ENCODE results near the gene SPOCK1. TPM values are rescaled to one million over a fixed set of nuclear protein-coding genes. Genes with fewer than 3 reads are reported as not detected.
"Not testable (repeated sequence)": the region's sequence is repeated elsewhere in the genome, so short reads cannot be mapped to it uniquely, and the experiment has no call there.

The SPOCK1 gene
- total RNA-seq, 1 experiment from 2014 or later: 4.0 TPM

GRCh38 chr5:137501846-137502406 lies 2.8 kb upstream of the SPOCK1 start:
- Histone ChIP-seq H3K27me3 (replicated peaks; ENCODE audit: insufficient read depth, low read depth, low read length, poor library complexity) (peaks cover 21% of the 10 kb centered on the region), H3K4me3 (ENCODE audit: low read depth, low read length, poor library complexity, severe bottlenecking) (no peak overlapping the region), H3K9me3 (ENCODE audit: low read depth, low read length, poor library complexity, severe bottlenecking) (no peaks in the 10 kb centered on the region), H3K27ac (ENCODE audit: low read depth, low read length, poor library complexity, severe bottlenecking) (no peak overlapping the region), H3K36me3 (ENCODE audit: insufficient read depth, low read length, poor library complexity, severe bottlenecking) (no peaks in the 10 kb centered on the region), H3K4me1 (ENCODE audit: insufficient read depth, low read length, poor library complexity, severe bottlenecking) (peaks cover 4% of the 10 kb centered on the region)
- intact Hi-C loops (cut with micrococcal nuclease; ENCODE audit: unreplicated experiment): no loop called here
- TF ChIP-seq EZH2 (IDR thresholded peaks at IDR 0.05; ENCODE audit: borderline replicate concordance, low read depth, low read length, poor library complexity, severe bottlenecking) (no peak), CTCF (conservative IDR thresholded peaks at IDR 0.05; ENCODE audit: low read depth, low read length) (no peak)
- DNase-seq (ENCODE audit: low spot score): no peak
- ChIA-PET POLR2A (ENCODE audit: low non-redundant PET) (no interaction called here), CTCF (no interaction called here)
- no TSS peak for BruUV-seq (replicated peaks)

- intact Hi-C loops (cut with micrococcal nuclease; ENCODE audit: unreplicated experiment): no loop called here
- BruUV-seq (replicated peaks): no TSS peak
Observed at GRCh38 chr5:137501226-137501625, 2.1 kb upstream of the SPOCK1 start.

GRCh38 chr5:137500615-137501225 lies 1.6 kb upstream of the SPOCK1 start:
- H3K4me1 ChIP-seq (ENCODE audit: insufficient read depth, low read length, poor library complexity, severe bottlenecking): peaks cover 4% of the 10 kb centered on the region
- no peak overlapping the region for H3K4me3 ChIP-seq (ENCODE audit: low read depth, low read length, poor library complexity, severe bottlenecking)
- CTCF ChIA-PET: no interaction called here
- H3K27me3 ChIP-seq (replicated peaks; ENCODE audit: insufficient read depth, low read depth, low read length, poor library complexity): peaks cover 34% of the 10 kb centered on the region
- H3K27ac ChIP-seq (ENCODE audit: low read depth, low read length, poor library complexity, severe bottlenecking): no peak overlapping the region
- no peak for DNase-seq (ENCODE audit: low spot score)
- intact Hi-C loops (cut with micrococcal nuclease; ENCODE audit: unreplicated experiment): no loop called here
- TF ChIP-seq EZH2 (IDR thresholded peaks at IDR 0.05; ENCODE audit: borderline replicate concordance, low read depth, low read length, poor library complexity, severe bottlenecking): no peak
- no peak for TF ChIP-seq CTCF (conservative IDR thresholded peaks at IDR 0.05; ENCODE audit: low read depth, low read length)
- POLR2A ChIA-PET (ENCODE audit: low non-redundant PET): no interaction called here
- BruUV-seq (replicated peaks): no TSS peak
- no peaks in the 10 kb centered on the region for H3K36me3 ChIP-seq (ENCODE audit: insufficient read depth, low read length, poor library complexity, severe bottlenecking)
- H3K9me3 ChIP-seq (ENCODE audit: low read depth, low read length, poor library complexity, severe bottlenecking): no peaks in the 10 kb centered on the region

More at GRCh38 chr5:137501226-137501625, 2.1 kb upstream of the SPOCK1 start:
- Histone ChIP-seq H3K36me3 (ENCODE audit: insufficient read depth, low read length, poor library complexity, severe bottlenecking) (no peaks in the 10 kb centered on the region), H3K27me3 (replicated peaks; ENCODE audit: insufficient read depth, low read depth, low read length, poor library complexity) (peaks cover 28% of the 10 kb centered on the region), H3K27ac (ENCODE audit: low read depth, low read length, poor library complexity, severe bottlenecking) (no peak overlapping the region), H3K4me3 (ENCODE audit: low read depth, low read length, poor library complexity, severe bottlenecking) (no peak overlapping the region), H3K9me3 (ENCODE audit: low read depth, low read length, poor library complexity, severe bottlenecking) (no peaks in the 10 kb centered on the region), H3K4me1 (ENCODE audit: insufficient read depth, low read length, poor library complexity, severe bottlenecking) (peaks cover 4% of the 10 kb centered on the region)
- no peak for DNase-seq (ENCODE audit: low spot score)
- ChIA-PET CTCF (no interaction called here), POLR2A (ENCODE audit: low non-redundant PET) (no interaction called here)
- TF ChIP-seq EZH2 (IDR thresholded peaks at IDR 0.05; ENCODE audit: borderline replicate concordance, low read depth, low read length, poor library complexity, severe bottlenecking) (no peak), CTCF (conservative IDR thresholded peaks at IDR 0.05; ENCODE audit: low read depth, low read length) (no peak)

- BruUV-seq (replicated peaks); H3K4me3 ChIP-seq (ENCODE audit: low read depth, low read length, poor library complexity, severe bottlenecking); POLR2A ChIA-PET (ENCODE audit: low non-redundant PET): not testable (repeated sequence)
Observed at GRCh38 chr5:137499506-137499847, 351 bp upstream of the SPOCK1 start.

More at GRCh38 chr5:137499506-137499847, 351 bp upstream of the SPOCK1 start:
- H3K9me3 ChIP-seq (ENCODE audit: low read depth, low read length, poor library complexity, severe bottlenecking); DNase-seq (ENCODE audit: low spot score); H3K4me1 ChIP-seq (ENCODE audit: insufficient read depth, low read length, poor library complexity, severe bottlenecking); CTCF ChIA-PET; H3K36me3 ChIP-seq (ENCODE audit: insufficient read depth, low read length, poor library complexity, severe bottlenecking); H3K27ac ChIP-seq (ENCODE audit: low read depth, low read length, poor library complexity, severe bottlenecking): not testable (repeated sequence)
- peaks cover 46% of the 10 kb centered on the region for H3K27me3 ChIP-seq (replicated peaks; ENCODE audit: insufficient read depth, low read depth, low read length, poor library complexity)
- intact Hi-C loops (cut with micrococcal nuclease; ENCODE audit: unreplicated experiment): loop anchor here (2.0 kb wide), 1 partner anchor 179 kb away; no protein-coding TSS in a partner anchor

All from A673 (cell line).